MM.1S (cell line): ENCODE results near the gene MRPL51.
"Not testable (repeated sequence)": the region's sequence is repeated elsewhere in the genome, so short reads cannot be mapped to it uniquely, and the experiment has no call there.

ENCODE experiments used
- CTCF ChIP-seq: fragments of 300-600 bp; sonication (generic); IDR thresholded peaks from 2 replicates; pipeline ENCODE4 v1.5.1; 2016; ENCODE audit warnings: antibody characterized with exemption, low read length, mixed read lengths
- EZH2 ChIP-seq: fragments of 300-600 bp; sonication (generic); optimal IDR thresholded peaks from 2 replicates; pipeline ENCODE3; 2017; ENCODE audit warnings: low read depth, mild to moderate bottlenecking, antibody characterized with exemption, low read length, mixed read lengths

DNA sequence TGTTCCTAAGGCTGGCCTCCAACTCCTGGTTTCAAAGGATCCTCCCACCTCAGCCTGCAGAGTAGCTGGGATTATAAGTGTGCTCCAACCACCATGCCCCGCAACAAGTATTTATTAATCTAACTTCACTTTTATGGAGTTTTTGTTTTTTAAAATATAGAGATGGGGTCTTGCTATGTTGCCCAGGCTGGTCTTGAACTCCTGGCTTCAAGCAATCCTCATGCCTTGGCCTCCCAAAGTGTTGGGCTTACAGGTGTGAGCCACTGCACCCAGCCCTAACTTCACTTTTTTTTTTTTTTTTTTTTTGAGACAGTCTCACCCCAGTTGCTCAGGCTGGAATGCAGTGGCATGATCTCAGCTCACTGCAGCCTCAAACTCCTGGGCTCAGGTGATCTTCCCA is 2.4 kb downstream of the MRPL51 start:
- not testable (repeated sequence) for TF ChIP-seq EZH2, CTCF
